Stomach smooth muscle (tissue), 2 donors: ENCODE measurements around the gene CATSPER4.

Experiments
- H3K27ac ChIP-seq: one replicate; pipeline ENCODE4 v1.7.0; 2013; ENCODE audit warnings: mild to moderate bottlenecking, low read length, inconsistent platforms
- H3K27me3 ChIP-seq, 2 donors: one replicate each; pipeline ENCODE4 v1.7.0; 2013; ENCODE audit warnings: low read length in 2 of 2; ENCODE audit not compliant: insufficient read depth in 2 of 2, control insufficient read depth in 1 of 2
- H3K36me3 ChIP-seq, 2 donors: one replicate each; pipeline ENCODE4 v1.7.0; 2013; ENCODE audit warnings: low read length in 2 of 2; ENCODE audit not compliant: control insufficient read depth in 2 of 2, insufficient read depth in 2 of 2
- H3K4me1 ChIP-seq: one replicate; pipeline ENCODE4 v1.7.0; 2013; ENCODE audit warnings: low read length; ENCODE audit not compliant: control insufficient read depth, insufficient read depth
- H3K4me3 ChIP-seq, 2 donors: one replicate each; pipeline ENCODE4 v1.7.0; 2013; ENCODE audit warnings: low read length in 2 of 2
- H3K9ac ChIP-seq, 2 donors: one replicate each; pipeline ENCODE4 v1.7.0; 2013; ENCODE audit warnings: low read length in 2 of 2, mild to moderate bottlenecking in 1 of 2
- H3K9me3 ChIP-seq, 2 donors: one replicate each; pipeline ENCODE4 v1.7.0; 2013; ENCODE audit warnings: low read length in 2 of 2; ENCODE audit not compliant: control insufficient read depth in 2 of 2
- donor health status: healthy.
- donor health status: Pancreatic carcinoma.

CATSPER4 gene

DNA sequence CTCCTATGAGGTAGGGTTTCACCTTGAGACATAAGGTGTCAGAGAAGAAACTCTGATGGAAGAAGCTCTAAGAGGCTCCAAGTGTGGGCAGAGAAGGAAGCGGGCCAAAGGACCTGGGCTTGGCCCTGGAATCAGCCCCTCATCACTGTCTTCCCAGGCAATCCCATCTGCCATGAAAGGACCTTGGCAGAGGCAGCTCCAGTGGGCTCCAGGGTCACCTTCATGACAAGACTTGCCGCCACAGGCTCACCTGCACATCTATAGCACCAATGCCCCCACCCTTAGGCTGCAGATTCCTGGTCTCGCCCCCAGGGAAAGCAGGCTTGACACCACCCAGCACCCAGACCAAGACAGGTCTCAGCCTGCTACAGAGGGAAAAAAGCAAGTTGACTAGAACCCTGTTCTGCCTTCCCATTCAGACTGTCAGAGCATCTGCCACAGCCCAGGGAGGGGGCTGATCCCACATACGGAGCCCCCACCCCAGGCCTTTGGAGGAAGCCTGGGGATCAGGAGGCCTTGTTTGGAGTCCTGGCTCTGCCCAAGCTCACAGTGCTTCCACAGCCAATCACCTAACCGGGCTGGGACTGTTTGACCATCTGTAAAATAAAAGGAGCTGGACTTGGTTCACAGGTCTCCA lies 32.0 kb upstream of the CATSPER4 start:
- H3K27me3 ChIP-seq: peaks cover 15 to 19% of the 10 kb centered on the region in 2 donors
- H3K36me3 ChIP-seq: no peaks in the 10 kb centered on the region
- H3K4me1 ChIP-seq: peaks cover 13% of the 10 kb centered on the region
- no peak overlapping the region for H3K4me3 ChIP-seq
- peak overlapping the region in 1 of 2 donors; percentile 20 for H3K9ac ChIP-seq
- H3K9me3 ChIP-seq: no peaks in the 10 kb centered on the region
- peak overlapping the region; percentile 11 for H3K27ac ChIP-seq

DNA sequence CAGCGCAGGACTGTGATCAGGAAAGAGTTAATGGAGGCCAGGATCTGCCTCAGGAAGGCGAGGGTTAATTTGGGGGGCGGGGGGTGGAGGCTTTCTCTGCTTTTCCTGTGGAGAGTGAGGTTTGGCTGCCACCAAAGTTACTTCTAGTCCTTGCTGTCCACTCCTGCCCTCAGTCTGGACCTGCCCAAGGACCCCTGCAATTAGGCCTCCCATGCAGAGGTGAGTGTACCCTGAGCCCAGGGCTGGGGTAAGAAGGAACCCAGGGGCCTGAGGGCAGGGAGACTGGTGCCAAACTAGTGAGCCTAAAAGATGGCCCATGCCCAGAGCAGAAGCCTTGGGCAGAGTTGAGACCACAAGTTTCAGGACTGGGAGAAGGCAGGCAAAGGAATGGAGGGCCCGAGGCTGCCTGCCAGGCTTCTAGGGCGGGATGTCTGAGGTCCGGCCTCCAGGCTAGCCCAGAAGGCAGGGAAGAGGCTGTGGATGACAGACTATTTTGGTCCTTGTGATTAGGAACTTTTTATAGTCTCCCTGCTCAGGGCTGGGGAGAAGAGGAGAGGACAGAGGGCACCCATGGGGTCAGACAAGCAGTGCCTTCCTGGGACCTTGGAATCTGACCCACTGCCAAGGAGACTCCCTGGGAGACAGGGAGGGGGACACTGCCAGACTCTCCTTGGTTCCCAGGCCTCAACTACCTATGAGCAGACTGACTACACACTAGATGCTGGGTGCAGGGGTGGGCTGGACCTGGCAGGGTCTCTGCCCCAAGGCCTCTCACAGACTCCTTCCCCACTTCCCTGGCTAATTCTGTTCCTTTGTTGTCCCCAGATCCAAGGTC lies 31.3 kb upstream of the CATSPER4 start, which contains the start of gene FAM110D:
Gene FAM110D (plus strand): TSS at position 172 of the 835 bp plus-strand sequence. CDS start 2,213 bp downstream, outside the sequence.
- no peaks in the 10 kb centered on the region for H3K36me3 ChIP-seq
- H3K9me3 ChIP-seq: no peaks in the 10 kb centered on the region
- peak within 1 kb of the TSS; percentile 11 for H3K27ac ChIP-seq
- H3K4me3 ChIP-seq: peak within 1 kb of the TSS in 1 of 2 donors; percentile 52
- H3K9ac ChIP-seq: peak within 1 kb of the TSS; percentile 20 to 36
- peaks cover 17% of the 10 kb centered on the region for H3K4me1 ChIP-seq
- H3K27me3 ChIP-seq: peaks cover 15 to 16% of the 10 kb centered on the region in 2 donors

DNA sequence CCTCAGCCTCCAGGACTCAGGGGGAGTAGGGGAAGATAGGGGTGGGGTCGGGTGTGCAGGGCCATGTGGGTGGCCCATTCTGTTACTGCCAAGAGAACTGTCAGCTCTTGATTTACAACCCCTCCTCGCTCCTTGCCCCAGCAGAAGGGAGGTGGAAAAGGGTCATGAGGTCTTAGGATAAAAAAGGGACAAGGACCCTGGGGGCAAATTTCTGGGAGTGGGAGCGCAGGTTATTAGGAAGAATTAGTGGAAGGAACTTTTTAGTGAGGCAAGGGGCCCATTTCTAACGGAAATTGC lies 30.7 kb upstream of the CATSPER4 start:
- no peaks in the 10 kb centered on the region for H3K9me3 ChIP-seq
- H3K4me1 ChIP-seq: peaks cover 22% of the 10 kb centered on the region
- H3K4me3 ChIP-seq: peak overlapping the region in 1 of 2 donors; percentile 52
- H3K9ac ChIP-seq: no peak overlapping the region
- peak overlapping the region; percentile 11 for H3K27ac ChIP-seq
- H3K36me3 ChIP-seq: no peaks in the 10 kb centered on the region
- H3K27me3 ChIP-seq: peaks cover 15 to 16% of the 10 kb centered on the region in 2 donors

DNA sequence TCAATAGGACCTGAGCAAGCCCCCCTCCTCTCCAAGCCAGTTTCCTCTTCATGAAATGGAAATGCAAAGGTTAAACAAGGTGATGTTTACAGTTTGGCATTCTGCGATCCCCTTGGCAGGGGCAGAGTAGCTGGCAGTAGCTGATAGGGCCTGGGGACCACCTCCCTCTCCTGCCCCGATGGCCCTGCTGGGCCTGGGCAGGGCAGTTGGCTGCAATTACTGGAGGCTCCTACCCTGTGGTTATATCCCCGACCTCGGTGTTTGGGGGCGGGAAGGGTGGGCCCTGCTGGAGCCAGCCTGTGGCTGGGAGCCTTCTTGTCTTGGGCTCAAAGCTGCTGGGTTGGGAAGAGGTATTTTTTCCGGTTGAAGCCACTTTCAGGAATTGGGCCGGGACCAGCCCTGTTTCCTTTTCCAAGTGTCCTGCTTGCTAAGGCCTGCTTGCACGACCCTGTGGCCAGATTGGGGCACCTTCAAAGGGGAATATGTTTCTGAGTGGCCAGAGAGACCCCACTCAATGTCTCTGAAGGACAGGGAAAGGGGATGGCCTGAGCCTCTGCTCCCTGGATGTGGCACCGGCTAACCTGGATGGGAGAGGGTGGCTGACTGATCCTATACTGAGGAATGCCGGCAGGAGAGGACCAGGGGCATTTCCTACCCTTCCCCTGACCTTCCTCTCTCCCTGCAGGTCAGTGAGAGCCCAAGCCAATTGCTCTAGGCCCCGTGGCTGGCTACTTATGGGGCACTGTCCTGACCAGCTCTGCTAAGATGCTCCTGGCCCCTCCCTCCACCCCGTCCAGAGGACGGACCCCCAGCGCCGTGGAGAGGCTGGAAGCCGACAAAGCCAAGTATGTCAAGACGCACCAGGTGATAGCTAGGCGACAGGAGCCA lies 29.6 kb upstream of the CATSPER4 start:
- H3K36me3 ChIP-seq: no peaks in the 10 kb centered on the region
- peak overlapping the region in 1 of 2 donors; percentile 58 for H3K9ac ChIP-seq
- H3K27me3 ChIP-seq: peaks cover 11 to 14% of the 10 kb centered on the region in 2 donors
- H3K4me3 ChIP-seq: peak overlapping the region; percentile 57 to 74
- H3K9me3 ChIP-seq: no peaks in the 10 kb centered on the region
- H3K27ac ChIP-seq: no peak overlapping the region
- peaks cover 22% of the 10 kb centered on the region for H3K4me1 ChIP-seq

DNA sequence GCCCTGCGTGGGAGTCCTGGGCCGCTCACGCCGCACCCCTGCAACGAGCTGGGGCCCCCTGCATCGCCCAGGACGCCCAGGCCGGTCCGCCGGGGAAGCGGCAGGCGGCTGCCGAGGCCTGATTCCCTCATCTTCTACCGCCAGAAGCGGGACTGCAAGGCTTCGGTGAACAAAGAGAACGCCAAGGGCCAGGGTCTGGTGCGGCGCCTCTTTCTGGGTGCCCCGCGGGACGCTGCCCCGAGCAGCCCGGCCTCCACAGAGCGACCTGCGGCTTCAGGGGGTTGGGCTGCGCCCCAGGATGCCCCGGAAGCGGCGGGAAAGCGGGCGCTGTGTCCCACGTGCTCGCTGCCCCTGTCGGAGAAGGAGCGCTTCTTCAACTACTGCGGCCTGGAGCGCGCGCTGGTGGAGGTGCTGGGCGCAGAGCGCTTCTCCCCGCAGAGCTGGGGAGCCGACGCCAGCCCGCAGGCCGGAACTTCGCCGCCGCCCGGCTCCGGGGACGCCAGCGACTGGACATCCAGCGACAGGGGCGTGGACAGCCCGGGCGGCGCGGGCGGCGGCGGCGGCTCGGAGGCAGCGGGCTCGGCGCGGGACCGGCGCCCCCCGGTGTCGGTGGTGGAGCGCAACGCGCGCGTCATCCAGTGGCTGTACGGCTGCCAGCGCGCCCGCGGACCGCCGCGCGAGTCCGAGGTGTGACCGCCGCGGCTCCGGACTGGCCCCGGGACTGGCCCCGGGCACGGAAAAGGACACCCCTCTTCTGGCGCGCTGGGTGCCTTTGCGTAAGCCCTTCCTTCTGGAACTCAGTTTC lies 28.8 kb upstream of the CATSPER4 start:
- Histone ChIP-seq H3K4me1 (peaks cover 22% of the 10 kb centered on the region), H3K27ac (no peak overlapping the region), H3K4me3 (peak overlapping the region; percentile 57 to 74)

DNA sequence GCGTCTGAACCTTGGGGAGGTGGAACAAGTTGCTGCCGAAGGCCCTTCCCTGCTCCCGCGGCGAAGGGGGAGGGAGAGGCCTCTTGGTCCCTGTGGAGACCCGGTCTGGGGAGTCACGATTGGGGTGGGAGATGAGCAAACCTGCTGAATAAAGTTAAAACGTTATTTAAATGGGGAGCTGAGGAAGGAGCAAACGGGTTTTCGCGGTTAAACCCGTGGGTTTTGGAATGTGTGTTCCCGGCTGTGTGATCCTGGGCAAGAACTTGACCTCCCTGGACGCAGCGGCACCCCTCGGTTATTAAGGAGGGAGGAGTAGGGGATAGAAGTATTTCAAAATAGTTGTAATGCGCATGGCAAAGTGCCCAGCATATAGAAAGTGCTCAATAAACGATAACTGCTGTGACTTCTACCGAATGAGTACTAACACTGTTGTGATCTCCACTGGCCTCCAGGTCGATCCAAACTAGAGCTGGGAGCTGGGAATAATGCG lies 28.1 kb upstream of the CATSPER4 start:
- Histone ChIP-seq H3K4me3 (peak overlapping the region; percentile 57 to 74), H3K36me3 (no peaks in the 10 kb centered on the region), H3K9me3 (no peaks in the 10 kb centered on the region), H3K9ac (peak overlapping the region; percentile 44 to 47), H3K27me3 (peaks cover 2 to 3% of the 10 kb centered on the region in 2 donors), H3K27ac (no peak overlapping the region), H3K4me1 (peaks cover 22% of the 10 kb centered on the region)

More for the DNA sequence above, 28.8 kb upstream of the CATSPER4 start:
- Histone ChIP-seq H3K9me3 (no peaks in the 10 kb centered on the region), H3K9ac (peak overlapping the region; percentile 47 to 58), H3K36me3 (no peaks in the 10 kb centered on the region), H3K27me3 (peaks cover 5 to 6% of the 10 kb centered on the region in 2 donors)

DNA sequence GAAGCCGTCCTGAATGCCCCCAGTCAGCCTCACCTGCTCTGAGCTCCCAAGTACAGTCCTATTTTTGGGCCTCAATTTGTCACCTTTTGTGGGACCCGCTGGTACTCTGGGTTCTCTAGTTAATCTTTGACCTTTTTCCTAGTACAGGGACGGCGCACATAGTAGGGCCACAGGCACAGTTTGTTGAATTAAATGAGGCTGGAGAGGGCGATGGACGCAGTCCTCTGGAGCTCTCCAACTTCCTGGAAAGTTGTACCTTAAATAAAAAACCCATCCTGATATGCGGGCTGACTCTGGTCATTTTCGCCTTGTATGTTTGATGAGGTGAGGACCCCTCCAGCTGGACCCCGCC lies 26.7 kb upstream of the CATSPER4 start:
- Histone ChIP-seq H3K27me3 (peaks cover under 1 to 3% of the 10 kb centered on the region in 2 donors), H3K36me3 (no peaks in the 10 kb centered on the region), H3K4me1 (peaks cover 22% of the 10 kb centered on the region), H3K9ac (no peak overlapping the region), H3K27ac (no peak overlapping the region), H3K9me3 (no peaks in the 10 kb centered on the region), H3K4me3 (peak overlapping the region; percentile 46 to 69)

DNA sequence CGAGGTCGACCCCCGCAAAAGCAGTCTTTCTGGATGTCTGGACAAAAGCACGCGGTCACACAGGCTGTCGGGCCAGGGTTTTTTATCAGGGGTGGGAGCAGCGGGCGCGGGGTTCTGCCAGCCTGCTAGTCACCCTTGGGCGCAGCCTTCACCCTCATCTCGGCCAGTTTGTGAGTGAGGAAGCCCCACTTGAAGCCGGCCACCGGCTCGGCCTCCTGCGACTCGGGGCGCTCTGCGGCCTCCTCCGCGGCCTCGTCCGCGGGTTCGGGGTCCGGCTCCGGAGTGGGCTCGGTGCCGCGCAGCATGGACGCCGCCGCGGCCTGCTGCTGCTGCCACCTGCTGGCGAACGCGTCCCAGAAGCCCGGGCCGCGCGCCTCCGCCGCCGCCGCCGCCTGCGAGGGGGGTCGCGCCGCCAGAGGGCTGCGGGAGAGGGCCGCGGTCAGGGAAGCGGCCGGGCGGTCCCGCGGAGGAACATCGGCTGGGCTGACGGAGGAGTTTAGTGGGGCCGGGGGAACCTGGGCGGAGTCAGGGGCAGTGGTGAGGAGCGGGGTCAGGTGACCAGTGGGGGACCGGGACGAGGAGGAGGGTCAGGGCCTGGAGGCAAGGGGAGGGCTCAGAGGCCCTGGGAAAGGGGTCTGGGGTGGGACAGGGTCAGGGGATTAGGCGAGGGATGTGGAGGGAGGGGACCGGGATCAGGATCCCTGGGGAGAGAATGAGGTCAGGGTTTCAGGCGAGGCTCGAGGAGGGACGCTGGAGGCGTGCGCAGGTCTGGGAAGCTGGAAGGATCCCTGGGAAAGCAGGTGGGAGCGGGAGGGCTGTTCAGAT lies 26.2 kb upstream of the CATSPER4 start:
- no peaks in the 10 kb centered on the region for H3K9me3 ChIP-seq
- H3K9ac ChIP-seq: peak overlapping the region; percentile 55 to 66
- H3K36me3 ChIP-seq: no peaks in the 10 kb centered on the region
- H3K27ac ChIP-seq: peak overlapping the region; percentile 55
- H3K27me3 ChIP-seq: peaks cover 0 to under 1% of the 10 kb centered on the region in 2 donors
- H3K4me1 ChIP-seq: peaks cover 22% of the 10 kb centered on the region
- peak overlapping the region; percentile 46 to 69 for H3K4me3 ChIP-seq
